Tibial nerve (tissue), 4 donors: ENCODE data around the gene CCN5.

ENCODE experiments used
- CTCF ChIP-seq, 5 experiments: fragments of 200-600 bp in 3 of 5; fragments of 450-650 bp in 2 of 5; sonication (generic) in 3 of 5; IDR thresholded peaks; one replicate each; pipeline ENCODE4 v1.5.1; 2016 to 2019; ENCODE audit warnings: antibody characterized with exemption in 5 of 5, mild to moderate bottlenecking in 3 of 5, moderate library complexity in 2 of 5
- EP300 ChIP-seq, 2 donors: sonication (generic); formaldehyde crosslinking; IDR thresholded peaks; one replicate each; pipeline ENCODE4 v1.6.1; 2017; ENCODE audit warnings: antibody characterized with exemption in 2 of 2, mild to moderate bottlenecking in 1 of 2
- POLR2A ChIP-seq, 2 donors: fragments of 450-650 bp; IDR thresholded peaks; one replicate each; pipeline ENCODE4 v1.6.1; 2017; ENCODE audit warnings: antibody characterized with exemption in 2 of 2, mild to moderate bottlenecking in 2 of 2, moderate library complexity in 2 of 2

DNA sequence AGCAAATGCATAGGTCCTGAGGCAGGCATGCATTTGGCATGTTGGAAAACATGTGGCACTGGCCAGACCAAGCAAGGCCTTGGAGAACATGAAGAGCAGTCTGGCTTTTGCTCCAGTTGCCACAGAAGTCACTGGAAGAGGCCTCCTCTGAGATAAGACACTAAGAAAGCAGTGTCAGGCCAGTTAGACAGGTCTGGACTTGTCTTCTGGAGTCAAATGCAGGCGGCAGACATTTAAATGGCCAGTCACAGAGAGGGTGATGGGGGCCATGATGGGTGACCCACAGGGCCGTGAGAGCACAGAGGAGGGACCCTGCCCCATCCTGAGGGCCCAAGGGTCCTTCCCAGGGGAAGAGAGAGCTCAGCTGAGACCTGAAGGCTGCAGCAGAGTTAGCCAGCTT is 36.9 kb upstream of the CCN5 start:
- TF ChIP-seq POLR2A (IDR thresholded peaks at IDR 0.05) (no peak), CTCF (IDR thresholded peaks at IDR 0.05) (no peak), EP300 (IDR thresholded peaks at IDR 0.05) (no peak)
